ENCODE measurements around the gene ANXA8.

The ANXA8 gene

GRCh38 chr10:47420305-47421056 lies 63.4 kb downstream of the ANXA8 start:
- no peaks in the 10 kb centered on the region for H3K27me3 ChIP-seq
- H3K9me3 ChIP-seq = no peaks in the 10 kb centered on the region
- H3K4me3 ChIP-seq (ENCODE audit: low read depth, low read length) = no peak overlapping the region
- H3K36me3 ChIP-seq = no peaks in the 10 kb centered on the region
- no peaks in the 10 kb centered on the region for H3K4me1 ChIP-seq
- TF ChIP-seq CTCF (IDR thresholded peaks at IDR 0.05; ENCODE audit: low read depth, low read length) = no peak
- no peak for DNase-seq

- H3K36me3 ChIP-seq = no peaks in the 10 kb centered on the region
- no peak for DNase-seq
- no peaks in the 10 kb centered on the region for H3K27me3 ChIP-seq
- no peaks in the 10 kb centered on the region for H3K4me1 ChIP-seq
- no peak overlapping the region for H3K4me3 ChIP-seq (ENCODE audit: low read depth, low read length)
- no peaks in the 10 kb centered on the region for H3K9me3 ChIP-seq
- TF ChIP-seq CTCF (IDR thresholded peaks at IDR 0.05; ENCODE audit: low read depth, low read length) = no peak
Measured at GRCh38 chr10:47419421-47419820, 64.5 kb downstream of the ANXA8 start.

DNA sequence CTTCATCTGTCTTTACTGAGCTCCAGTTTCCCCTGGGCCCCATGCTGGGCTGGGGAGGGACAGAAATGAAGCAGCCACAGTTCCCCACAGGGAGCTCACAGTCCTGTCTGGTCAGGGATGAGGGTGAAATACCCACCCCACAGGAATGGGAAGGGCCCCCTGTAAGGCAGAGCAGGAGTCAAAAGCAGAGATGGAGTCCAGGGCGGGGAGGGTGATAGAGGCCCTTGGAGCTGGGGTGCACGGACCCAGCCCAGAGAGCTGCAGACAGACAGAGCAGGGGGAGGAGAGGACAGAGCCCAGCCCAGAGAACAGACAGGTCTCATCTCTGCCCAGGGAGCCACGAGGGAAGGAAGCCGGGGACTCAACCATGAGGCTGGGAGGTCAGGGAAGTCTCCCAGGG lies 64.9 kb downstream of the ANXA8 start:
- H3K4me1 ChIP-seq = no peaks in the 10 kb centered on the region
- no peaks in the 10 kb centered on the region for H3K36me3 ChIP-seq
- H3K9me3 ChIP-seq = no peaks in the 10 kb centered on the region
- H3K4me3 ChIP-seq (ENCODE audit: low read depth, low read length) = no peak overlapping the region
- no peak for TF ChIP-seq CTCF (IDR thresholded peaks at IDR 0.05; ENCODE audit: low read depth, low read length)
- no peak for DNase-seq
- H3K27me3 ChIP-seq = no peaks in the 10 kb centered on the region

DNA sequence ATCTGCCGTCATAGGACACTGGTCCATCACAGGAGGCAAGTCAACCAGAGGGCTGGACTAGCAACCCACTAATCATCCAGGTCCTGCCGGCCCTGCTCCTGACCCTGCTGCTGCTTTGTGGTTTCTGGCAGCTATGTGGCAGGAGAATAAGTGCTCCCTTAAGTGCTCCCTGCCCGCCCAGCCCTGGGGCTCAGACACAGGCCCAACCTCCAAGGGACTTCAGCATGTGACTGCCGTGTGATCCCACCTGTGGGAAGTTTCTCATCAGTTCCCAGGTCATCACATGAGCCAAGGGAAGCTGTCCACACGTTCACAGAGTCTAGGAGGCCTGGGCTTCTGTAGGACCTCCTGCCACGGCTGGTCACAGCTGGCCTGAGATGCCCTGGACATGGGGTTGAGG lies 65.6 kb downstream of the ANXA8 start:
- H3K9me3 ChIP-seq = no peaks in the 10 kb centered on the region

More for the DNA sequence above, 65.6 kb downstream of the ANXA8 start:
- Histone ChIP-seq H3K36me3 (no peaks in the 10 kb centered on the region), H3K4me3 (ENCODE audit: low read depth, low read length) (no peak overlapping the region), H3K4me1 (no peaks in the 10 kb centered on the region), H3K27me3 (no peaks in the 10 kb centered on the region)
- no peak for TF ChIP-seq CTCF (IDR thresholded peaks at IDR 0.05; ENCODE audit: low read depth, low read length)
- DNase-seq = no peak
